Spleen (tissue), 7 donors: Measurements from ENCODE around the gene EIF4A3.

Experiments
- POLR2A ChIP-seq, 3 donors: fragments of 450-650 bp; IDR thresholded peaks; one replicate each; pipeline ENCODE4 v1.5.1; 2017; ENCODE audit warnings: antibody characterized with exemption in 3 of 3, mild to moderate bottlenecking in 1 of 3
- TF ChIP-seq, protein P1 (sequence below), 11 experiments: fragments of 200-600 bp in 7 of 11; fragments of 450-650 bp in 4 of 11; sonication (generic) in 4 of 11; IDR thresholded peaks in 8 of 11; conservative IDR thresholded peaks in 3 of 11; 1 replicate in 7 of 11; 2 replicates in 4 of 11; pipeline versions ENCODE4 v1.4.0 to v1.8.0; 2016 to 2021; ENCODE audit warnings: antibody characterized with exemption in 11 of 11, inconsistent platforms in 4 of 11, mild to moderate bottlenecking in 1 of 11
- donor health status: DM: no; HTN: no; CAD: no; lungs with moderate emphysema.
- donor health status: DM: no; HTN: no; CAD: no.
- donor health status: DM: no; HTN: no; CAD: no.

DNA sequence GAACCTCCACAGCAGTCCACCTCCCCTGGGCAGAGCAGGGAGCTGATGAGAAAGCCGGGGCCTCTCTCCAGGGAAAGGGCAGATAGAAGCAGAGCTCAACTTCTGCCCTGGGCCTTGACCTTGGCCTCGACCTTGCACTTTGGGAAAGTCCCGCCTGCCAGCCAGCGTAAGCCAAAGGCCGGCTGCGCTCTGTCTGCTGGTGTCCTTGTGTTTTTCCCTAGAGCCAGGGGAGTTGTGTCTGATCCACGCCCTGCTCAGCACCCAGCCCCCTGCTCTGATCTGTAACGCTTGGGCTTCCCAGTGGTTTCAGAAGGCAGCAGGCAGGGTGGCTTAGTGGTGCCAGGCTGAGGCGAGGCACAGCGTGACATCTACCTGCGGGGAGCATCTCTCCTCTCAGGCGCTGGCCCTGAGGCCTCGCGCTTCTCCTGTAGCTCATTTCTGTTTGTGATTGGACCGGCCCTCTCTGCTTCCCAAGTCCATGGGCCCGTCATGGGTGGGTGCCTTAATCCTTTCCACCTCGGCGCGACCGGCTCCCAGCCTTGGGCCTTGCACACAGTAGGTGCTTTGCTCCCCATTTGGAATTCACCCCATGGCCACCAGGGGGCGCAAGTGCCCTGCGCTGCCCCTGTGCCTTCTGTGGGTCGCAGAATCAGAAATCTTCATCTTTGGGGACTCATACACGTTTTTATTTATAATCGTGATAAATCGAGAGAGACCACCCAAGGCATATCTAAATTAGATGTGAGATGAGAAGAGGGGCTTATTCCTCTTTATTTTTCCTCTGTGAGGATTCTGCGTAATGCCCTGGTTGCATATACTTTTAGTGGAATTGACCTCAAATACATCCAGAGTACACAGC, 49.0 kb upstream of the EIF4A3 start:
- TF ChIP-seq, protein P1, sequence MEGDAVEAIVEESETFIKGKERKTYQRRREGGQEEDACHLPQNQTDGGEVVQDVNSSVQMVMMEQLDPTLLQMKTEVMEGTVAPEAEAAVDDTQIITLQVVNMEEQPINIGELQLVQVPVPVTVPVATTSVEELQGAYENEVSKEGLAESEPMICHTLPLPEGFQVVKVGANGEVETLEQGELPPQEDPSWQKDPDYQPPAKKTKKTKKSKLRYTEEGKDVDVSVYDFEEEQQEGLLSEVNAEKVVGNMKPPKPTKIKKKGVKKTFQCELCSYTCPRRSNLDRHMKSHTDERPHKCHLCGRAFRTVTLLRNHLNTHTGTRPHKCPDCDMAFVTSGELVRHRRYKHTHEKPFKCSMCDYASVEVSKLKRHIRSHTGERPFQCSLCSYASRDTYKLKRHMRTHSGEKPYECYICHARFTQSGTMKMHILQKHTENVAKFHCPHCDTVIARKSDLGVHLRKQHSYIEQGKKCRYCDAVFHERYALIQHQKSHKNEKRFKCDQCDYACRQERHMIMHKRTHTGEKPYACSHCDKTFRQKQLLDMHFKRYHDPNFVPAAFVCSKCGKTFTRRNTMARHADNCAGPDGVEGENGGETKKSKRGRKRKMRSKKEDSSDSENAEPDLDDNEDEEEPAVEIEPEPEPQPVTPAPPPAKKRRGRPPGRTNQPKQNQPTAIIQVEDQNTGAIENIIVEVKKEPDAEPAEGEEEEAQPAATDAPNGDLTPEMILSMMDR (IDR thresholded peaks at IDR 0.05 in 8 of 11, conservative IDR thresholded peaks at IDR 0.05 in 3 of 11): peak; percentile 62 to 96 (median 91)
- no peak for TF ChIP-seq POLR2A (IDR thresholded peaks at IDR 0.05)
